Measurements from ENCODE around the gene MFSD12. TPM values are rescaled to one million over a fixed set of nuclear protein-coding genes. Genes with fewer than 3 reads are reported as not detected.

Gene MFSD12
- total and polyA plus RNA-seq, 9 donors: 17.4 to 104 (median 36.4) TPM

DNA sequence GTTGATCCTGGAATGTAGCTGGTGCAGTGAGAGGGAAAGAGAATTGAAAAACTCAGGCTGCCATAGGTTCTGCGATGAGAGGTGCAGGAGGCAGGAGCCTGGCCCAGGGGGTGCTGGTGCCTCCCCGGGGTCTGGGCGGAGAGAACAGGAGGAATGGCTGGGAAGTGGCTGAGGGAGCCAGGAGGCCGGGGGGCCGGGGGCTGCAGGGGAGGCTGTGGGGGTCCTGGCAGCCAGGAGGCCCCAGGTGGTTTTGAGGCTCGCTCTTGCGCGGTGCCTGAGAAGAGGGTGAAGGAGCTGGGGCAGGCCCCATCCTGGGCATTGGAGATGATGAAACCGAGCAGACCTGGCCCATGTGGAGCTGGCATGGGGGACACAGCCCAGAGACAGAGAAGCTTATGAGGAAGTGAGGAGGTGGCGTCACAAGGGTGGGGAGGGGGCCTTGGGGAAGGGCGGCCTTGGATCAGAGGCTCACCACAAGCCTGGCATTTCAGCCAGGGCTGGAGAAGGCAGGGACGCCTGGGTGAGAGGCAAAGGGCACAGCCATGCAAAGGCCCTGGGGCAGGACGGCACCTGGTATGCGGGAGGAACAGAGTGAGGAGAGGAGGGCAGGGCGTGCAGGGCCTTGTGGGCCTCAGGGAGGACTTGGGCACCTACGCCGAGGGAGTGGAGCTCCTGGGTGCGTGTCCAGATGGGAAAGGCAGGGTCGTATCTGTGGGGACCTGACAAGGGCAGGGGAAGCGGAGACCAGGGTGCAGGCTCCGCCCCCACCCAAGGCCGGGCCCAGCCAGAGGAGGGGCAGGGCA lies 19.7 kb downstream of the MFSD12 start:
- Histone ChIP-seq H3K27me3 (no peaks in the 10 kb centered on the region), H3K4me1 (ENCODE audit: insufficient read depth) (peaks cover 9% of the 10 kb centered on the region), H3K27ac (peak overlapping the region in 1 of 2 donors; percentile 78), H3K9me3 (no peaks in the 10 kb centered on the region), H3K4me3 (no peak overlapping the region), H3K36me3 (no peaks in the 10 kb centered on the region)
- peak in 1 of 5 donors; percentile 36 for DNase-seq
- 74 to 82% (median 79%) methylated on average over 22 of the region's 22 CpGs for WGBS, 3 donors
- intact Hi-C loops (cut with DNase I): no loop called here
- no peak for TF ChIP-seq EP300 (IDR thresholded peaks at IDR 0.05)
- TF ChIP-seq, protein P1, sequence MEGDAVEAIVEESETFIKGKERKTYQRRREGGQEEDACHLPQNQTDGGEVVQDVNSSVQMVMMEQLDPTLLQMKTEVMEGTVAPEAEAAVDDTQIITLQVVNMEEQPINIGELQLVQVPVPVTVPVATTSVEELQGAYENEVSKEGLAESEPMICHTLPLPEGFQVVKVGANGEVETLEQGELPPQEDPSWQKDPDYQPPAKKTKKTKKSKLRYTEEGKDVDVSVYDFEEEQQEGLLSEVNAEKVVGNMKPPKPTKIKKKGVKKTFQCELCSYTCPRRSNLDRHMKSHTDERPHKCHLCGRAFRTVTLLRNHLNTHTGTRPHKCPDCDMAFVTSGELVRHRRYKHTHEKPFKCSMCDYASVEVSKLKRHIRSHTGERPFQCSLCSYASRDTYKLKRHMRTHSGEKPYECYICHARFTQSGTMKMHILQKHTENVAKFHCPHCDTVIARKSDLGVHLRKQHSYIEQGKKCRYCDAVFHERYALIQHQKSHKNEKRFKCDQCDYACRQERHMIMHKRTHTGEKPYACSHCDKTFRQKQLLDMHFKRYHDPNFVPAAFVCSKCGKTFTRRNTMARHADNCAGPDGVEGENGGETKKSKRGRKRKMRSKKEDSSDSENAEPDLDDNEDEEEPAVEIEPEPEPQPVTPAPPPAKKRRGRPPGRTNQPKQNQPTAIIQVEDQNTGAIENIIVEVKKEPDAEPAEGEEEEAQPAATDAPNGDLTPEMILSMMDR (IDR thresholded peaks at IDR 0.05): no peak
- TF ChIP-seq POLR2A (IDR thresholded peaks at IDR 0.05): no peak

- peaks cover 9% of the 10 kb centered on the region for H3K4me1 ChIP-seq (ENCODE audit: insufficient read depth)
- intact Hi-C loops (cut with DNase I): no loop called here
- no peaks in the 10 kb centered on the region for H3K9me3 ChIP-seq
- no peaks in the 10 kb centered on the region for H3K27me3 ChIP-seq
- H3K36me3 ChIP-seq: no peaks in the 10 kb centered on the region
- H3K27ac ChIP-seq: peak overlapping the region in 1 of 2 donors; percentile 78
- 39 to 50% (median 41%) methylated on average over 13 of the region's 13 CpGs for WGBS, 3 donors
- H3K4me3 ChIP-seq: no peak overlapping the region
- TF ChIP-seq, protein P1 (IDR thresholded peaks at IDR 0.05): no peak
- no peak for TF ChIP-seq POLR2A (IDR thresholded peaks at IDR 0.05)
- no peak for TF ChIP-seq EP300 (IDR thresholded peaks at IDR 0.05)
- DNase-seq: peak in 1 of 5 donors; percentile 44
Measured at GRCh38 chr19:3537101-3537437, 20.3 kb downstream of the MFSD12 start.

GRCh38 chr19:3536429-3537100 lies 20.8 kb downstream of the MFSD12 start:
- no peak for TF ChIP-seq EP300 (IDR thresholded peaks at IDR 0.05)
- TF ChIP-seq POLR2A (IDR thresholded peaks at IDR 0.05): no peak
- peaks cover 9% of the 10 kb centered on the region for H3K4me1 ChIP-seq (ENCODE audit: insufficient read depth)
- H3K27me3 ChIP-seq: no peaks in the 10 kb centered on the region
- H3K36me3 ChIP-seq: no peaks in the 10 kb centered on the region
- peak; percentile 62 to 76 (median 71) for DNase-seq
- no peaks in the 10 kb centered on the region for H3K9me3 ChIP-seq
- WGBS, 3 donors: 23 to 47% (median 34%) methylated on average over 26 to 27 of the region's 27 CpGs
- H3K27ac ChIP-seq: peak overlapping the region in 1 of 2 donors; percentile 78
- intact Hi-C loops (cut with DNase I): no loop called here
- H3K4me3 ChIP-seq: no peak overlapping the region

DNA sequence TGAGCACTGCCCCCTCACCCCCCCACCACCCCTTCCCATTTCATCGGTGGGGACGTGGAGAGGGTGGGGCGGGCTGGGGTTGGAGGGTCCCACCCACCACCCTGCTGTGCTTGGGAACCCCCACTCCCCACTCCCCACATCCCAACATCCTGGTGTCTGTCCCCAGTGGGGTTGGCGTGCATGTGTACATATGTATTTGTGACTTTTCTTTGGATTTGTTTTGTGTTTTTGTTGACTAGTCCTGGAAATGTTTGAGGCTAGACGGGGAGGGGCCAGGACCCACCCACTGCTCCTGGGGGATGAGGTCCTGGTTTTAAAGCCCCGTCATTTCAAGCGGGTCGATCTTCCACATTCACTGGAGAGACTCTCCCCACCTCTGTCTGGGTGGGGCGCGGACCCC lies 21.4 kb downstream of the MFSD12 start:
- H3K9me3 ChIP-seq: no peaks in the 10 kb centered on the region
- DNase-seq: peak in 1 of 5 donors; percentile 27
- H3K27me3 ChIP-seq: no peaks in the 10 kb centered on the region
- peaks cover 9% of the 10 kb centered on the region for H3K4me1 ChIP-seq (ENCODE audit: insufficient read depth)
- 64 to 71% (median 68%) methylated on average over 10 of the region's 10 CpGs for WGBS, 3 donors
- intact Hi-C loops (cut with DNase I): no loop called here
- TF ChIP-seq POLR2A (IDR thresholded peaks at IDR 0.05) (no peak), EP300 (IDR thresholded peaks at IDR 0.05) (no peak)
- TF ChIP-seq, protein P1 (IDR thresholded peaks at IDR 0.05): no peak
- H3K36me3 ChIP-seq: no peaks in the 10 kb centered on the region
- no peak overlapping the region for H3K4me3 ChIP-seq
- peak overlapping the region in 1 of 2 donors; percentile 78 for H3K27ac ChIP-seq
